TTC549 (cell line): ENCODE data around the gene SUCLA2.
"Not testable (repeated sequence)": the region's sequence is repeated elsewhere in the genome, so short reads cannot be mapped to it uniquely, and the experiment has no call there.

ENCODE experiments used
- FAIRE-seq: peaks from 2 replicates; lab custom pipeline; 2012; peaks lifted over from hg19 to GRCh38; lab: Jason Lieb, UNC

Gene SUCLA2

DNA sequence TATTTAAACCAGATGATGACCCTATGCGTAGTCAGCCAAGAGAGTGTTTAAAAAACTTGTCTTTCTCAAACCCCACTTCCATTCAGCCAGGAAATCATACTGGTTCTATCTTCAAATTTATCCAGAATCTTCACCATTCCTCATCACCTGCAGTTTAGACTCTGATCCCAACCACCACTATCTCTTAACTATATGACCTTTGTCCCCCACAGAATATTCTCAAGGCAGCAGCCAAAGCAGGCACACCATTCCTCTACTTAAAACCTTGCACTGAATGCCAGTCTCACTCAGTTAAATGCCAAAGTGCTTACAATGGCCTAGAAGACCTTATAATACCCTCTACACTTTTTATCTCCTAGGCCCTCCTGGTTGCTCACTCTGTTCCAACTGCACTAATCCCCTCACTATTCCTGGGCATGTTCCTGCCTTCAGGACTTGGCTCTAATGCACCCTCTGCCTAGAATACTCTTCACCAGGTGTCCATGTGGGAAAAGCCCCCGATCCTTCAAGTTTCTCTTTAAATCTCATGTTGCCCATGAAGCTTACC, 10.1 kb downstream of the SUCLA2 start:
- no peak for FAIRE-seq

DNA sequence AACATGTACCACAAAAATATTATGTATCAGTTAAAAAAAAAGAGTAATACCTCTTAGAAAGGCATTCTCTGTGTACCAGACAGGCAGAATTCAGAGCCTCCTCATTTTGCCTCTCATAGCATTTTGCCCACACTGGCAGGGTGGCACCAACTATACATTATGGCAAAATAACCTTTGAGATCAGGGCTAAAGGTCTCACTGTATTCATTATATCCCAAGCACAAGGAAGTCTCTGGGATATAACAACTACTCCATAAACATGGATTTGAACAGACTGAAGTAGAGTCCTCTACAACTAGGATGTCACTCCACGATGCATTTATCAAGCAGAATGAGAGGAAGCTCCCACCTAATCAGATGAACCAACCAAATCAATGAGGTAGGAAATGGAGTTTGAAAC, 10.6 kb downstream of the SUCLA2 start:
- FAIRE-seq = no peak

DNA sequence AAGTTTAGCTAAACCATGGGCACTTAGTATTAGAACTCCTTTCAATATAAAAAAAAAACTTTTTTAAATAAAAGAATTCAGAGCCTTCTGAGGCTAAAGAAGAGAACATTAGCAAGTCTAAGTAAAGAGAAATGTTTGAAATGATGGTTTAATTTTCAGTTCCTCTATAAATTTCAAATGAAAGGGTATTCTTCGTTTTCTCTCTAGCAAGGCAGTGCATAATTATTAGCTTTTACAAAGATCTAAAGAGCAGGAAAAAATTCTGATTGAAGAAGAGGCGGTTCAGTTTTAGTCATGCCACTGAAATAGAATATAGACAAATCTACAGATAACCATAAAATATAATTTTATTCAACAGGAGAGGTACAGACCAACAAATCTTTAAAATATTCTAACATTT, 18.0 kb downstream of the SUCLA2 start:
- no peak for FAIRE-seq

DNA sequence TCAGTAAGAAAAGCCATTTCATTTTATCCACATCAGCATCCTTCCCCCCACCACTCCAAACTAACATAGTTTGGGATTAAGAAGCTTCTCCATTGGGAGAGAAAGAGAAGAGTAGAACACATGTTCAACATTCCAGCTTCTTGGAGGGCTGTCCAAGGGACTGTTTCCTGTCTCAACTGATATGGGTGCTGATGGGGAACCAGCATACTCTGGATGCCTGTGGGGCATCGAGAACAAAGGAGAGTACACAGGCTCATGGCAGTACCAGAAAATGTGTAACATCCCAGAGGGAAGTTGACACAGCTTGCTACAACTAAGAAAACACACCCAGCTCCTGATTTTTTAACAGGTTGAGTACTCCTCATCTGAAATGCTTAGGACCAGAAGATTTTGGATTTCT, 24.7 kb downstream of the SUCLA2 start:
- FAIRE-seq = no peak

DNA sequence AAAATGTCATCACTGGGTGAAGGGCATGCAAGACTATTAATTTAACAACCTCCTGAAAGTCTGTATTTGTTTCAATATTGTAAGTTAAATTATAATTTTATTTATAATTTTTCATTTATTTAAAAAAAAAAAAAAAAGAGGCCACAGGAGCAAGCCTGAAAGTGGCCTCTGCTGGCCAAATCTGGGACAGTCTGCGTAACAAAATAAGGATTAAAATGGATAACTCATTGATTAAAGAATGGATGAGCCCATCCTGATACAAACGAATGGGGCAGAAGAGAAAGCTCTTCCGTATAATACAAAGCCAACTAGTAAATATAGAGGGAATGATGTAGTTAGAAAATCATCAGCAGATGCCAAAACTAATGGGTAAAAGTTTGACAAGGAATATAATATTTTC, 36.2 kb downstream of the SUCLA2 start:
- FAIRE-seq = no peak

DNA sequence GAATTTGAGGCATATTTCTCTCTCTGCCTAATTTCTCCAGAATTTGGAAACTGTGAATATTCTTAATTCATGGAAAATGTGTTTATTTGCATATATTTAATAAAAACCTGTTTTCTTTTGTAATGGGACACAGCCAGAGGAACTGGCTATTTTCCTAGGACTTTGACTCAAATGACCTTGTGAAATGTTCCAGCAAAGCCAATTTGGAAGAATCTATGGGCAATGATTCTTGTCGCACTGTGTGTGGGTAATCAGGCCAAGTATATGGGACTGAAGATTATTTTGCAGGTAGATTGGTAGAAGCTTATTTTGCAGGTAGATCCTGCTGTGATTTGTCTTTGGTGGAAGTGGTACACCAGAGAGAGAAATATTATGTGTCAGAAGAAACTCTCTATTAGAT, 38.8 kb downstream of the SUCLA2 start:
- FAIRE-seq = no peak

DNA sequence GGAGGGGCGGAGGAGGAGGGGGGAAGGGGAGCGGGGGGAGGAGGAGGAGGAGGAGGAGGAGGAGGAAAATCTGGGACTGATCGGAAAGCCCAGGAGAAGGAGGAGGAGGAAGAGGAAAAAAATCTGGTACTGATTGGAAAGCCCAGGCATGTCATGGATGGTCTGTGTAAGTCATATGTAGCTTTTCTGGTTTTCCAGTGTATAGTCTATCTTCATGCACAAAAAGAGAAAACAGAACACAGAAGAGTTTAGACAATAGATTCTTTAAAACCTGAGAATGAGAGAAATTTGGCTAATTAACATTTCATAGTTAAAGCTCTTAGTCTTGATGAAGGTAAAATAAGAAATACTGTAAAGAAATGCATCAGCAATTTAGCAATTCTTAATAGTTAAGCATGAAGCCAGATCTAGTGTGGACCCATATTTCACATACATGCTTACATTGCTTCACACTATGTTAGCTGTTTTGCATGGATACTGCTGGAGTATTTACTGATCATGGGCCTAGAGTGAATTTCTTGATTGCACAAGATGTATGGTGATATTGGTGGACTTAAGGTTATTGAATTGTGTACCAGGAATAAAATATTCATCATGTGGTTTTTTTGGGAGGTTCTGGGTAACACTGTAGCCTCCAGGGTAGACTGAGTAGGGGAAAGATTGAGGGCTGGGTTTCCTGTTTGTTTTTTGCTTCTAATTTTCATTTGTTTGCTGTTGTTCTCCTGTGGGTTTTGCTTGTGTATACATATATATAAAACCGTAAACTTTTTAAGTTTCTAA, 41.4 kb downstream of the SUCLA2 start:
- FAIRE-seq = no peak

DNA sequence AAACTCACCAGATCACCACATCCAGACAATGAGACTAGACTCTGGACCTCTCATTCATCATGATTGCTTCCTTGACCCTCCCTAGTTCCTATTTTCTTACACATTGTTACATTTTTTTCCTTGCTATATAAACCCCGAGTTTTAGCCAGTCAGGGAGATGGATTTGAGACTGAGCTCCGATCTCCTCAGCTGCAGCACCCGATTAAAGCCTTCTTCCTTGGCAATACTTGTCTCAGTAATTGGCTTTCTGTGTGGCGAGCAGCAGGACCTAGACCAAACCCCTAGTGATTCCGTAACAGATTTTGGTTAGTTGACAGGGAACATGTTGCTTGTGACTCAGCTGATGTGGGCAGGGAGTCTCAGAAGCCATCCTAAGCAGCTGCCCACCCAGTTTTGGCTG, 44.0 kb downstream of the SUCLA2 start:
- FAIRE-seq = no peak

DNA sequence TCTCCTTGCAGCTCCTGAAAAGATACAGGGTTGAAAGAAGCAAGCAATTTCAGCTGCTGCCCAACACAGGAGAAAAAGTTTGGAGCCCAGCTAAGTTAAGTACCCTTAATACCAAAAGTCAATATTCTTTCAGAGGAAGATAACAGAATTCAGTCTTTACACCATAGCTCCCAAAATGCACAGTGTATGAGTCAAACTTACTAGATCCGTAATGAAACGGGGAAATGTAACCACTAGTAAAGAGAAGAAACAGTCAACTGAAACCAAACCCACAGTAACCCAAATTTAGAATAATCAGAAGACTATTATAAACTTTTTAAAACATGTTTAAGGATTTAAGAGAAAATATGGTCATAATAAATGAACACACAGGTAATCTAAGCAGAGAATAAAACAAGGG, 45.2 kb downstream of the SUCLA2 start:
- FAIRE-seq = no peak

DNA sequence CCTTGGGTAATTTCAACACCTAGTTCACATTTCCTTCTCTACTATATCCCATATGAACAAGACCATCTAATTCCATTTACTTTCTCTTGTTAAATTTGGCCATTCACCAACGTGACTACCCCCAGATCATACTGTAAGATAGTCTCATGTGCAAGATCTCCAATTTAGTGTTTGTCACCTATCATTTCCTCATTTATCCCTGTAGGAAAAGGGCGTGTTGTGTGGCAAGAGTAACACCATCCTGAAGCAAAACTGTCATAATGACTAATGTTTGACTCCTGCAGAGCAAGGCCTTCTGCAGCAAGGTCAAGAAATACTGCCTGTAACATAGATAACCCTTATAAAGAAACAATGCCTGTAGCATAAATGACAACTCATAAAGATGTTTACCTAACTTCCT, 51.3 kb downstream of the SUCLA2 start:
- no peak for FAIRE-seq

DNA sequence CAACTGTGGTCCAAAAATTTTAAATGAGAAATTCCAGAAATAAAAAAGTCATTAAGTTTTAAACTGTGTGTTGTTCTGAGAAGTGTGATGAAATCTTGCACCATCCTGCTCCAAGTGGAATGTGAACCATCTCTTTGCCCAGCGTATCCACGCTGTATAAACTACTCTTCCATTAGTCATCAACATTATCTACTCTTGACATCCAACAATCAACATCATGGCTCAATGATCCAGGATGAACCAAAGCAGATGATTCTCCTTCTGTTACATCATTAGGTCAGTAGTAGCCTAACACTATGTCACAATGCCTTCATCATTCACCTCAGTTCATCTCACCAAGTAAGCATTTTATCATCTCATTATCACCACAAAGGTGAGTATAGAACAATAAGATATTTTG, 55.3 kb downstream of the SUCLA2 start:
- FAIRE-seq = no peak

DNA sequence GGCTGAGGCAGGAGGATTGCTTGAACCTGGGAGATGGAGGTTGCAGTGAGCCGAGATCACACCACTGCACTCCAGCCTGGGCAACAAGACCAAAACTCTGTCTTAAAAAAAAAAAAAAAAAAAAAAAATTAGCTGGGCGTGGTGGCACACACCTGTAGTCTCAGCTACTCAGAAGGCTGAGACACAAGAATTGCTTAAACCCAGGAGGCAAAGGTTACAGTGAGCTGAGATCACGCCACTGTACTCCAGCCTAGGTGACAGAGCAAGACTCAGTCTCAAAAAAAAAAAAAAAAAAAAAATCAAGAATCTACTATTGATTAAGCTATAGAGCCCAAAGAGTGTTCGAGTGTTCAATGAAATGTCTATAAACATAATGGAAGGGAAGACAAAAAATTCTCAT, 55.9 kb downstream of the SUCLA2 start:
- FAIRE-seq = not testable (repeated sequence)

DNA sequence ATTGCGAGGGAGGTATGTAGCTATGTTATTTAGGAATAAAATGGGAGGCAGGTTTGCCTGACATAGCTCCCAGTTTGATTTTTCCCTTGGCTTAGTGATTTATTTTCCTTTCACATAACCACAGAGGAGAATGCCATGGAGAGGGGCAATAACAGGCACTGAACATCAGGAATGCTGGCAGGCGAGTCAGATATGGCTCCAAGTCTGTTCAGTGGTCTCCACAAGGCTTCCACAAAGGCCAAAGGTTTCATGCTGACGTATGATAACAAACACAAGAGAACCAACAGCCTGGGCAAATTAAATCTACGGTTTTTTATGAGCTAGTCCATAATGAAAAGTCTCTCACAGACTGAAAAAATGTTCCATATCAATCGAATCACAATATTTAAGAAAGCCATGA, 66.7 kb downstream of the SUCLA2 start:
- FAIRE-seq = no peak

DNA sequence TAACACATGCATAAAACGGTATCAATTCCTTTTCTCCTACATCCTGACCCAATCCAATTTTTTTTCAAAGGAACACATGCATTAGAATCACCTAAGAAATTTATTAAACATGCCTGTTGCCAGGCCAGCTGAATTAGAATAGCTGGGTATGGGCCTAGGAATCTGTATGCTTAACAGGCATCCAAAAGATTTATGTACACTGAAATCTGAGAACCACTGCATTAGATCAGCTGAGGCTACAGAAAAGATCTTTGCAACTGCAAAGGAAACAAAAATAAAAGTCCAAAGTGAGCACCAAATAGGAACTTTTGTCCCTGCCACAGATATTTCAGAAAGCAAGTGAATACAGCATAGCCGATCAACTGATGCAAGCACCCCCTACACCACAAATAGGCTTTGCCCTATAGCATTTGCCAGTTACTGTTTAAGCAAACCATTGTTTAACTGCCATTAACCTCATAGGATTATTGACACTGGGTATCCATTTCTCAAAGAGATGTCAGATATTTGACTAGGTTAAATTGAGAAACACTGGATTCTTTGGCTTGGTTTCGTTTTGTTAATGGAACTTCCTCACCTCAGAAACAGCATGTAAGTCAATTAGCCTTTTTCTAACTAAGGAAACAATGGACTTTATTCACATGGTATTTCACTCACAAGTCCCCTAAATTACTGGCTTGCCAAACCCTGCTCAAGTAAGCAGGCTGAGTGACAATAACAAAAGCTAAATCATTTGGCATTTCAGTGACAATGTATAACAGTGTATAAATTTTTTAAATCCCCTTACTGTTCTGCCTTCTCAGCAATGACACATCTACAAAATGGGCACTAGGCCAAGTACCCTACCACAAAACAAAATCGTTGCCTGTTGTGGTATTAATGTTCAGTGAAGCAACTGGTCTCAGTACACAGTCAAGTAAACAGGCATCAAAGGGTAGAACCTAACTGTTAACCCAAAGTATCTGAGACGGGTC, 67.8 kb downstream of the SUCLA2 start:
- FAIRE-seq = no peak

DNA sequence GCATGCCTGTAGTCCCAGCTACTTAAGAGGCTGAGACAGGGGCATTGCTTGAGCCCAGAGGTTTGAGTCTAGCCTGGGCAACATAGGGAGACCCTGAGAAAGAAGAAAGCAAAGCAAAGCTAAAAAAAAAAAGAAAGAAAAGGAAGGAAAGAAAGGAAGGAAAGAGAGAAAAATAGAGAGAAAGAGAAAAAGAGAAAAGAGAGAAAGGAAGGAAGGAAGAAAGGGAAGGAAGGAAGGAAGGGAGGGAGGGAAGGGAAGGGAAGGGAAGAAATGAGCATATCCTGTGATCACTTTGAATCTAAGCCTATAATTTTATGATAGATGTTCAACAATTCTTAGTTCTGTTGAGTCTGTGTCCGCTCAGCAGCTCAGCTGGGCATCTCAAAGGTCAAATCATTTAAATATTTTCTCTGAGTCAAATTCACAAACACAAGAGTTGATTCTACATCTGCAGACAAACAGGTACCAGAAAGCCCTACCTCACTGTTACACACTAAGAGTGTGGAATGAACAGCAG, 70.4 kb downstream of the SUCLA2 start:
- FAIRE-seq = no peak

DNA sequence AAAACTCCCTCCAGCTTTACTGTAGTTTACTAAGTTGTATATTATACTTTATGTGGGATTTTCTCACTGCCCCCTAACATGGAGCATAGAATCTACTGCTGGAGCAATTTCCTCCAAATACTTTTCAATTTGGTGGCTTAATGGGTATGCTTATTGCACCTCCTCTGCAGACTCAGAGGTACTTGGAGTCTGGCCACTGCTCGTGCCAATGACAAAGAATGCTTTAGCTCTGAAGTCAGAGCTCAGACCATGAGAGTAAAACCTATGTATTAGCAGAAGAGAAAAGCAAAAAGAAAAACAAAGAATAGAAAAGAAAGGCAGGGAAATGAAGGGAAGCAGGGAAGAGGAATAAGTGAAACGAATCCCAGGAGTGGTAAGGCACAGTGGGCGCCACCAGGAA, 71.9 kb downstream of the SUCLA2 start:
- FAIRE-seq = no peak

DNA sequence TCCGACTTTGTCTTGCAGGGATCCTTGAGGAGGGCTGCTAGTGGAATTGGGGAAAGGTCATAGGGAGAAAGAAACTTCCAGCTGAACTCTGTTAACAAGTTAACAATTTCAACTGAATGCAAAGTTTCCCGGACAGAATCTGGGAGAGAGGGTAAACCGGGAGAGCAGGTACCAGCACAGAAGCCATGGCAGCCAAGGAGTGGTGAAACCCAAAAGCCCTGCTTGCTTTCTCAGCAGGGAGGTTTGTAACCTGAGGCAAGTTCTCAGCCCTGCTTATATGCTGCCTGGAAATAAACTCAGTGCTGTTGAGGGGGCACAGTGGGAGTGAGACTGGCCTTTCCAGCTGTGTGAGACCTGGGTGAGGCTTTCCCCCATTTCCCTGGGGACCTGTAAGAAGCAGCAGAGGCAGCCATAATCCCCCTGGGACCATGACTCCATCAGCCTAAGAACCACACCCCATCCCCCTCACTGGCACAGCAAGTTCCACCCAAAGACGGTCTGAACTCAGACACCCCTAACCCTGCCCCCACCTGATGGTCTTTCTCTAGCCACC, 84.0 kb downstream of the SUCLA2 start:
- FAIRE-seq = no peak

DNA sequence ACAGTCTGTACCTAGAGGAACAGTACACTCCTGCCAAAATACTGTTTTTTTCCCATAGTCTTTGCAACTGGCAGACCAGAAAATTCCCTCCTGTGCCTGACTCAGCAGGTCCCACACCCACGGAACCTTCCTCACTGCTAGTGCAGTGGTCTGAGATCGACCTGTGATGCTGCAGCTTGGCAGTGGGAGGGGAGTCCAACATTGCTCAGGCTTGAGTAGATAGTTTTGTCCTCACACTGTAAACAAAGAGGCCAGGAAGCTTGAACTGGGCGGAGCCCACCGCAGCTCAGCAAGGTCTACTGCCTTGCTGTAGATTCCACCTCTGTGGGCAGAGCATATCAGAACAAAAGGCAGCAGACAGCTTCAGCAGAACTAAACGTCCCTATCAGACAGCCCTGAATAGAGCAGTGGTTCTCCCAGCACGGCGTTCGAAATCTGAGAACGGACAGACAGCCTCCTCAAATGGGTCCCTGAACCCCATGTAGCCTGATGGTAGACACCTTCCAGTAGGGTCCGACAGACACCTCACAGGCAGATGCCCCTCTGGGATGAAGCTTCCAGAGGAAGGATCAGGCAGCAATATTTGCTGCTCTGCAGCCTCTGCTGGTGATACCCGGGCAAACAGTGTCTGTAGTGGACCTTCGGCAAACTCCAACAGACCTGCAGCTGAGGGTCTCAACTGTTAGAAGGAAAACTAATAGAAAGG, 92.7 kb downstream of the SUCLA2 start:
- no peak for FAIRE-seq

DNA sequence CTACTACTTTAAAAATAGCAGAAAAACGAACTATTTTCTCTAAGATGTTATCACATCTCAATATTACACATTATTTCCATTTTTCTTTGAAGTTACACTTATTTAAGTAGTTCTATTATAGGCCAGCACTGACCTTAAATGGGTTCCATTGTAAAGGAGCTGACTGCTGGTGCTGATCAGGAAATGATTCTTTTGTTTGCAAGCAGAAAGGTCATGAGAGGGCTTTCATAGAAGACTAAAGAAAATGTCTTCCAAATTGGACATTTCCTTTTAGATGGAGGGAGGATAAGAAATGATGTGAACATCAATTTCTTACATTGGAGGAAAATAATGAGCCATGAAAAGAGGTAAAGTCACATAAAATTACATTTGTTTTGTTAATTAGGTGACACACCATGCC, 96.2 kb downstream of the SUCLA2 start:
- no peak for FAIRE-seq

DNA sequence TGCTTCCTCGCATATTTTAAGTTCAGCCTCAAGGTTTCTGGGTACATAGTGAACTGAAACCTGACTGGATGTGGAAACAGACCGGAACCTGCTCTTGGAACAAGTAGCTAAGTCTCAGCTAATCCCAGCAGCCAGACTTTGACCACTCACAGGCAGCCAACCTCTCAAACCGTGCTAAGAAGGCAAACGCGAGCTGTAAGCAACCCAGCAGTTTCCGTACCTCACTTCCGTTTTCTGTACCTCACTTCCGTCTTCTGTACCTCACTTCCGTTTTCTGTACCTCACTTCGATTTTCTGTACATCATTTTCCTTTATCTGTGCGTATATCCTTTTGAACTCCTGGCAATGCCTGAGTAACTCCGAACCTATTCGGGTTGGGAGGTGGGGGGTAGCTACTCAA, 96.8 kb downstream of the SUCLA2 start:
- no peak for FAIRE-seq

DNA sequence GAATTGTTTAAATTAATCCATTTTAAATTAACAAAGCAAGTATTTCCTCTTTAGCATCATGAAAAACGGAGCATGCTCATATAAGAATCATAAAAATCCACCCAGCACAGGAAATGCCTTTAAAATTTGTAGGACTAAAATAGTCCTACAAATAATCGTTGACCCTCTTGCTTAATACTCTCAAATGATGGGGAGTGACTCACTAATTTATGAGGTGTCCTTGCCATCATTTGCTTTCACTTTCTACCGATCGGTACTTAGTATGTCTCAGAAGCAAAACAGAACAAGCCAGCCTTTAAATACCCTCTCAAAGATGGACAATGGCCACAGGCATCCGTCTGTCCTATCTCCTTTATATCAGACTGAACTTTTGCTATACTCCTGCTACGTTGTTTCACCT, 97.2 kb downstream of the SUCLA2 start:
- no peak for FAIRE-seq

DNA sequence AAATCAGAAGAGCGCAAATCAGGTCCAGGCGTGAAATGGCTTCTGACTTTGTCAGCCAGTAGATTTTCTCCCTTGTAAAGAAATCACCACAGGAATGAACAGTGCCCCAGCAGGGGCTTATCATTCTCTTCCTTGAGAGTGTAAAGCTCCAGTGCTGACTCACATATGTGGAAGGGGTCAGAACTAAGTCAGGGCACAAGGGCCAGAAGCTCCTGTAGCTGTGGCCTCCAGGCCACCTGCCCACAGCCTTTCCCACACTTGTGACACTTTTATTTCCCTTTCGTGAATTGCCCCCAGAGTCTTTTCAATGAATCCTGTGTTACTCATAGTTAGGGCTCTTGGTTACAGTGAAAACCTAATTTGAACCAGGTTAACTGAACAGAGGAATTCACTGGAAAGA, 99.6 kb downstream of the SUCLA2 start:
- no peak for FAIRE-seq
